A549 treated with Mapracorat at 1 μM for 4 hours (cell line): ENCODE measurements around the gene ZNF484. TPM values are rescaled to one million over a fixed set of nuclear protein-coding genes. Genes with fewer than 3 reads are reported as not detected.

ENCODE experiments used
- total RNA-seq: library from RNA; stranded (reverse); fragments of 200-300 nt; extraction: Qiagen RNA extraction; gene quantifications from 5 replicates; pipeline ENCODE4 v1.2.3, GENCODE V29; 2022

The ZNF484 gene
- 1.9 to 3.1 TPM (median 2.1 TPM) in 5 replicates for total RNA-seq

DNA sequence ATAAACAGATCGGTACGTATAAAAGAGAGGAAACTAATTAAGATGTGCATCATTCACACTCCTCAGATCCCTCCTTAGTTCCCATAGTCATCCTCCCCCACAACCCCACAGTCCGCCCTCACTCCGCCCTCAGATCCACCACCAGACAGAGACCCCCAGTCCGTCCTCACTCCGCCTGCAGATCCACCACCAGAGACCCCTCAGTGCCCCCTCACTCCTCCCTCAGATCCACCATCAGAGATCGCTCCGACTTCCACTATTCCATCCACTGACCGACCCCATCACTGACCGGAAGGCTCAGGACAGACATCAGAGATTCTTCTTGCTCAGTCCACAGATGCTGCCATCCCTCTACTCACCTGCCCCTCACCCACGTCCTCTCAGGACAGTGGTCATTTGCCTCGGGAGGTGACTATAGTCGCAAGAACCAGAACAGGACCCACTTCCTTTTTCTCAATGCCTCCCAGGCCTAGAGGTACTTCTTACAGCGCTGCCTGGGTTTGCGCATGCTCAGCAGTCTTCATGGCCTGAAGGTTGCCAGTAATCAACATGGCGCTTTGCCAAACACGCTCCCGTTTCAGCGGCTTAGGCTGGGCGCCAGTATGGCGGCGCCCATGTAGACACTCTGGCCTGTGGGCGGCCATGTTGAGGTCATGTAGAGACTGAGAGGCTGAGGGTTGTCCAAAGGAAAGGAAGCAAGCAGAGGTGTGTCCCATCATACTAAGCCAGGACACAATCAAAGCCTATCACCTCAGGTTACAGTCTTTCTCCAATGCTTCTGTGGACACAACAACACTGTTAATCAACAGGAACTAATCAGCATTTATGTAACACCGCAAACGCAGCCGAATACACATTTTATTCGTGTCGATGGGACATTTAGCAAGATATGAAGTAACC, at the start of gene ZNF484:
TSS of gene ZNF484 (minus strand) at position 508 of the 900 bp plus-strand sequence. CDS start 3,009 bp downstream, outside the sequence.

Other genes starting within 250 kb of the ZNF484 start
- 12.5 to 14.6 TPM (median 14.1 TPM) in 5 replicates for gene IPPK, start 207.9 kb downstream of the ZNF484 start, total RNA-seq
- 26.6 to 35.2 TPM (median 34.0 TPM) in 5 replicates for gene BICD2, start 113.2 kb downstream of the ZNF484 start, total RNA-seq
- gene FGD3, start 69.5 kb upstream of the ZNF484 start, total RNA-seq: 0.08 to 0.55 TPM (median 0.37 TPM) in 5 replicates
- gene SUSD3, start 180.7 kb upstream of the ZNF484 start, total RNA-seq: 0.56 to 1.6 TPM (median 0.66 TPM) in 5 replicates
- gene CARD19, start 218.2 kb upstream of the ZNF484 start, total RNA-seq: 46.9 to 74.5 TPM (median 66.7 TPM) in 5 replicates